ENCODE data around the gene RPL13A. TPM values are rescaled to one million over a fixed set of nuclear protein-coding genes. Genes with fewer than 3 reads are reported as not detected.

Gene RPL13A
- 5,213 and 5,831 TPM in 2 replicates for total RNA-seq (2014; rRNA removed; shearing (Covaris generic))

GRCh38 chr19:49487277-49488045, at the start of gene RPL13A:
RPL13A (plus strand) TSS chr19:49487608; CDS start chr19:49487630, 22 bp downstream.

GRCh38 chr19:49441210-49441959, 46.0 kb upstream of the RPL13A start, which contains the start of gene SLC17A7:
SLC17A7 (minus strand) TSS chr19:49441527; CDS start chr19:49441379, 148 bp downstream.

DNA sequence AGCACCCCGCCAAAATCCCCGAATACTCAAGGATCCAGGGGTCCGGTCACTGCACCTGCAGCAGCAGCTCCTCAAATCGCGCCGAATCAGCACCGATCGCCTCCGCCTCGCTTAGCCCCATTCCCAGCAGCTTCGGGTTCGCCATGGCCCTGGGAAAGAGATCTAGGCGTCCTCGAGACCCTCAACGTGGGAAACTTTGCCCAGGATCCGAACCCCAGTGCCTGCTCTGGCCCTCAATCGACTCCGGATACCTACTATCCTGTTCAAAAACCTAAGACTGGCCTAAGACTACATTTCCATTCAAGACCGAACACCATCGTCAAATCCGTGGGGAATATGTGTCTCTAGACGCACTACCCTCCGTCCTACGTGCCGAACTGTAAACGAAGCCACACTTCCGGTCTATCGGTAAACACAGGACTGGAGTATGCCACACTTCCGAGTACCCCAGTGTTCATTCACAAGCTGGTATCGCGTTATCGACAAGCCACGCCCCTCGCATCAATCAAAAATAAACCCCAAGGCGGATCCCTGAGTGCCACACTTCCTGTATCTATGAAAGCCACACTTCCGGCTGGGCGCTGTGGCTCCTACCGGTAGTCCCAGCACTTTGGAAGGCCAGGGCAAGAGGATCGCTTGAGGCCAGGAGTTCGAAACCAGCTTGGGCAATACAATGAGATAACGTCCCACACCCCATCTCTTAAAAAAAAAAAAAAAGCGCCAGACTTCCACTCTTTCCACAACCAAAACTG, 35.8 kb upstream of the RPL13A start, which contains the start of gene PIH1D1:
TSS of gene PIH1D1 (minus strand) at position 385 of the 752 bp plus-strand sequence. CDS start at position 145, 240 bp downstream.

DNA sequence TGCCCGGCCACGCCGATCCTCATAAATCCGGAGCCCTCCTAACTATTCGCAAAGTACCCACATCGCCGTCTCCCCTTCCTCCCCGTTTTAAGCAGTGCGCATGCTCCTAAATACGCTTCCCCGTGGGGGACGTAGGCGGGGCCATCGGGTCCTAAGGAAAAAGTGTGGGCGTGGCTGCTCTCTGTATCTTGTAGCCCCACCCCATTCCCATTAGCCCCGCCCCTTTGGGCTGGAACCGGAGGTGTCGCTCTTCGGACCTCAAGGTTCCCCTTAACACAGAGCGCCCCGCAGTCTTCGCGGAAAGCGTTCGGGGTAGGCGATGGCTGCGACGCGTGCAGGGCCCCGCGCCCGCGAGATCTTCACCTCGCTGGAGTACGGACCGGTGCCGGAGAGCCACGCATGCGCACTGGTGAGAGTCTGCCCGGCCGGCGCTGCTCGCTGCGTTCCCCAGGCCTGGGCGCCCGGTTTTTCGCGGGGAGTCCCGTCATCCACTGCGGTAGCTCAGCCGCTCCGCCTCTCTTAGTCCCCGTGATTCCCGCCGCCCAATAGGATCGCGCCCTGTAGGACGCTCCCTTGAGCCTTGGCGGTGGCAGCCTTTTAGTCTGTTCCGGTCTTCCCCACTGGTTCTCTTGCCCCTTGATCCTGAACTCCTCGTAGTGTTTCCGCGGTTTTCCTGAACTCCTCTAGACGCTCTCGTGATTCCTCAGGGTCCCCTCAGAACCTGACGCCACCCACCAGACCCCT, 34.2 kb upstream of the RPL13A start, which contains the start of gene ALDH16A1:
TSS of gene ALDH16A1 (plus strand) at position 213 of the 744 bp plus-strand sequence. CDS start at position 320, 107 bp downstream.

GRCh38 chr19:49473868-49474541, 13.4 kb upstream of the RPL13A start, which contains the start of gene FLT3LG:
FLT3LG (plus strand) TSS chr19:49474215; CDS start chr19:49474640, 425 bp downstream.

Small RNA genes lying within 50 kb of the gene (small RNA-seq; reads per million reads assigned to genes)
- gene COX6CP7 (not detected), gene MIR150 (not detected), gene SNORD32A (not detected), gene SNORD33 (not detected), gene SNORD34 (not detected), gene SNORD35A (not detected), gene SNORD35B (not detected)

Other genes starting within 250 kb of the RPL13A start
- gene SLC6A16, start 162.4 kb upstream of the RPL13A start, total RNA-seq (2014; rRNA removed; shearing (Covaris generic)) = 0.11 TPM in 1 of 2 replicates, not detected in the other
- not detected in 2 replicates for gene CD37, start 152.2 kb upstream of the RPL13A start, total RNA-seq (2014; rRNA removed; shearing (Covaris generic))
- 14.5 and 14.9 TPM in 2 replicates for gene TEAD2, start 125.2 kb upstream of the RPL13A start, total RNA-seq (2014; rRNA removed; shearing (Covaris generic))
- 0.30 and 0.48 TPM in 2 replicates for gene DKKL1, start 123.7 kb upstream of the RPL13A start, total RNA-seq (2014; rRNA removed; shearing (Covaris generic))
- gene KASH5, start 99.4 kb upstream of the RPL13A start, total RNA-seq (2014; rRNA removed; shearing (Covaris generic)) = 0.79 and 1.0 TPM in 2 replicates
- not detected in 2 replicates for gene PTH2, start 64.2 kb upstream of the RPL13A start, total RNA-seq (2014; rRNA removed; shearing (Covaris generic))
- gene GFY, start 62.2 kb upstream of the RPL13A start, total RNA-seq (2014; rRNA removed; shearing (Covaris generic)) = not detected in 2 replicates
- 0.11 TPM in 1 of 2 replicates, not detected in the other for gene SLC17A7, start 46.1 kb upstream of the RPL13A start, total RNA-seq (2014; rRNA removed; shearing (Covaris generic))
- 266 and 279 TPM in 2 replicates for gene PIH1D1, start 35.8 kb upstream of the RPL13A start, total RNA-seq (2014; rRNA removed; shearing (Covaris generic))
- gene ALDH16A1, start 34.4 kb upstream of the RPL13A start, total RNA-seq (2014; rRNA removed; shearing (Covaris generic)) = 87.2 and 102 TPM in 2 replicates
- 3.3 and 6.1 TPM in 2 replicates for gene FLT3LG, start 13.4 kb upstream of the RPL13A start, total RNA-seq (2014; rRNA removed; shearing (Covaris generic))
- 4,349 and 4,396 TPM in 2 replicates for gene RPS11, start 8.8 kb downstream of the RPL13A start, total RNA-seq (2014; rRNA removed; shearing (Covaris generic))
- gene FCGRT, start 25.1 kb downstream of the RPL13A start, total RNA-seq (2014; rRNA removed; shearing (Covaris generic)) = 0.05 TPM in 1 of 2 replicates, not detected in the other
- 12.7 and 14.9 TPM in 2 replicates for gene RCN3, start 40.4 kb downstream of the RPL13A start, total RNA-seq (2014; rRNA removed; shearing (Covaris generic))
- 123 and 143 TPM in 2 replicates for gene NOSIP, start 92.9 kb downstream of the RPL13A start, total RNA-seq (2014; rRNA removed; shearing (Covaris generic))
- 0.74 and 2.8 TPM in 2 replicates for gene PRRG2, start 93.7 kb downstream of the RPL13A start, total RNA-seq (2014; rRNA removed; shearing (Covaris generic))
- gene PRR12, start 103.6 kb downstream of the RPL13A start, total RNA-seq (2014; rRNA removed; shearing (Covaris generic)) = 7.6 and 10.9 TPM in 2 replicates
- gene RRAS, start 152.5 kb downstream of the RPL13A start, total RNA-seq (2014; rRNA removed; shearing (Covaris generic)) = 21.2 and 28.6 TPM in 2 replicates
- 26.2 and 30.6 TPM in 2 replicates for gene SCAF1, start 154.6 kb downstream of the RPL13A start, total RNA-seq (2014; rRNA removed; shearing (Covaris generic))
- 125 and 130 TPM in 2 replicates for gene IRF3, start 178.2 kb downstream of the RPL13A start, total RNA-seq (2014; rRNA removed; shearing (Covaris generic))
- 19.4 and 31.5 TPM in 2 replicates for gene BCL2L12, start 178.3 kb downstream of the RPL13A start, total RNA-seq (2014; rRNA removed; shearing (Covaris generic))
- gene PRMT1, start 189.7 kb downstream of the RPL13A start, total RNA-seq (2014; rRNA removed; shearing (Covaris generic)) = 414 and 437 TPM in 2 replicates
- gene ADM5, start 202.0 kb downstream of the RPL13A start, total RNA-seq (2014; rRNA removed; shearing (Covaris generic)) = 10.4 and 11.6 TPM in 2 replicates
- gene CPT1C, start 203.5 kb downstream of the RPL13A start, total RNA-seq (2014; rRNA removed; shearing (Covaris generic)) = 3.8 and 9.1 TPM in 2 replicates